Fibroblast of lung (primary cell): ENCODE results near the gene RETREG1. TPM values are rescaled to one million over a fixed set of nuclear protein-coding genes. Genes with fewer than 3 reads are reported as not detected.

Experiments
- DNase-seq, 2 donors: peaks; one replicate each; pipeline versions ENCODE4 v3.0.0 to v3.0.0-alpha.2; 2010; ENCODE audit warnings: low read depth in 2 of 2
- H2AFZ ChIP-seq: 2 replicates; pipeline ENCODE4 v1.5.1; 2012; ENCODE audit warnings: low read length, control low read depth, inconsistent platforms
- H3K27ac ChIP-seq: 2 replicates; pipeline ENCODE4 v1.5.1; 2011; ENCODE audit warnings: low read length, control low read depth; ENCODE audit not compliant: insufficient read depth
- H3K27me3 ChIP-seq: 2 replicates; pipeline ENCODE4 v1.5.1; 2011; ENCODE audit warnings: mild to moderate bottlenecking, low read length; ENCODE audit not compliant: control insufficient read depth, insufficient read depth
- H3K36me3 ChIP-seq: 2 replicates; pipeline ENCODE4 v1.5.1; 2011; ENCODE audit warnings: low read length; ENCODE audit not compliant: control insufficient read depth, insufficient read depth
- H3K4me1 ChIP-seq: 2 replicates; pipeline ENCODE4 v1.5.1; 2011; ENCODE audit warnings: low read length; ENCODE audit not compliant: control insufficient read depth, insufficient read depth; ENCODE audit errors: extremely low read depth
- H3K4me2 ChIP-seq: 2 replicates; pipeline ENCODE4 v1.5.1; 2011; ENCODE audit warnings: low read length, control low read depth; ENCODE audit not compliant: insufficient read depth; ENCODE audit errors: extremely low read depth
- H3K4me3 ChIP-seq, 4 experiments: fragments of 200-600 bp in 1 of 4; sonication (generic) in 1 of 4; replicated peaks in 1 of 4; 2 replicates each; pipeline ENCODE4 v1.5.1; 2011 to 2016; ENCODE audit warnings: low read length in 4 of 4, low read depth in 3 of 4, mild to moderate bottlenecking in 3 of 4, control low read depth in 2 of 4, inconsistent platforms in 1 of 4, mixed read lengths in 1 of 4; ENCODE audit not compliant: insufficient read depth in 1 of 4; ENCODE audit errors: control extremely low read depth in 1 of 4
- H3K79me2 ChIP-seq: 2 replicates; pipeline ENCODE4 v1.5.1; 2012; ENCODE audit warnings: mild to moderate bottlenecking, low read length, inconsistent platforms; ENCODE audit not compliant: control insufficient read depth, insufficient read depth
- H3K9ac ChIP-seq: 2 replicates; pipeline ENCODE4 v1.5.1; 2011; ENCODE audit warnings: mild to moderate bottlenecking, low read length, control low read depth; ENCODE audit not compliant: insufficient read depth
- H3K9me3 ChIP-seq: 2 replicates; pipeline ENCODE4 v1.5.1; 2012; ENCODE audit warnings: low read depth, low read length; ENCODE audit not compliant: control insufficient read depth, insufficient read depth
- H4K20me1 ChIP-seq: 2 replicates; pipeline ENCODE4 v1.5.1; 2011; ENCODE audit warnings: low read length; ENCODE audit not compliant: control insufficient read depth, insufficient read depth; ENCODE audit errors: extremely low read depth
- EZH2 ChIP-seq: IDR thresholded peaks from 2 replicates; pipeline ENCODE4 v1.5.1; 2012; ENCODE audit warnings: low read length, control low read depth, mild to moderate bottlenecking; ENCODE audit errors: missing control alignments
- polyA plus RNA-seq, 2 donors: library from polyadenylated mRNA; depleted of rRNA in 1 of 2; stranded (reverse) in 1 of 2; unstranded in 1 of 2; fragments of >200 nt; gene quantifications; 2 replicates each; pipeline ENCODE4 v1.2.1, GENCODE V29; 2011 to 2012; ENCODE audit warnings: missing spikeins in 1 of 2
- total RNA-seq: library from RNA; depleted of rRNA; stranded (reverse); fragments of >200 nt; gene quantifications from 2 replicates; pipeline ENCODE4 v1.2.1, GENCODE V29; 2014
- TF ChIP-seq, protein P1 (sequence below), 2 donors: IDR thresholded peaks in 1 of 2; conservative IDR thresholded peaks in 1 of 2; 1 replicate in 1 of 2; 2 replicates in 1 of 2; pipeline ENCODE4 v1.5.1; 2011 to 2012; ENCODE audit warnings: low read length in 2 of 2, control low read depth in 1 of 2, inconsistent platforms in 1 of 2, low read depth in 1 of 2, mild to moderate bottlenecking in 1 of 2

RETREG1 gene
- total and polyA plus RNA-seq, 2 donors (not counting 1 experiment from before 2014, with no cell fraction given): 0.41 to 0.99 TPM

GRCh38 chr5:16660982-16661381 lies 44.2 kb upstream of the RETREG1 start:
- H4K20me1 ChIP-seq: no peaks in the 10 kb centered on the region
- no peaks in the 10 kb centered on the region for H3K9me3 ChIP-seq
- no peak overlapping the region for H3K4me3 ChIP-seq
- no peak for DNase-seq
- H3K27me3 ChIP-seq: no peaks in the 10 kb centered on the region
- H3K79me2 ChIP-seq: no peaks in the 10 kb centered on the region
- H3K4me1 ChIP-seq: no peaks in the 10 kb centered on the region
- H2AFZ ChIP-seq: no peak overlapping the region
- TF ChIP-seq, protein P1, sequence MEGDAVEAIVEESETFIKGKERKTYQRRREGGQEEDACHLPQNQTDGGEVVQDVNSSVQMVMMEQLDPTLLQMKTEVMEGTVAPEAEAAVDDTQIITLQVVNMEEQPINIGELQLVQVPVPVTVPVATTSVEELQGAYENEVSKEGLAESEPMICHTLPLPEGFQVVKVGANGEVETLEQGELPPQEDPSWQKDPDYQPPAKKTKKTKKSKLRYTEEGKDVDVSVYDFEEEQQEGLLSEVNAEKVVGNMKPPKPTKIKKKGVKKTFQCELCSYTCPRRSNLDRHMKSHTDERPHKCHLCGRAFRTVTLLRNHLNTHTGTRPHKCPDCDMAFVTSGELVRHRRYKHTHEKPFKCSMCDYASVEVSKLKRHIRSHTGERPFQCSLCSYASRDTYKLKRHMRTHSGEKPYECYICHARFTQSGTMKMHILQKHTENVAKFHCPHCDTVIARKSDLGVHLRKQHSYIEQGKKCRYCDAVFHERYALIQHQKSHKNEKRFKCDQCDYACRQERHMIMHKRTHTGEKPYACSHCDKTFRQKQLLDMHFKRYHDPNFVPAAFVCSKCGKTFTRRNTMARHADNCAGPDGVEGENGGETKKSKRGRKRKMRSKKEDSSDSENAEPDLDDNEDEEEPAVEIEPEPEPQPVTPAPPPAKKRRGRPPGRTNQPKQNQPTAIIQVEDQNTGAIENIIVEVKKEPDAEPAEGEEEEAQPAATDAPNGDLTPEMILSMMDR (conservative IDR thresholded peaks at IDR 0.05 in 1 of 2, IDR thresholded peaks at IDR 0.05 in 1 of 2; ENCODE audit: low read depth in 1 of 2, low read length in 2 of 2): no peak
- TF ChIP-seq EZH2: no peak
- H3K9ac ChIP-seq: no peak overlapping the region
- no peak overlapping the region for H3K27ac ChIP-seq
- H3K36me3 ChIP-seq: peaks cover 2% of the 10 kb centered on the region
- H3K4me2 ChIP-seq: no peak overlapping the region

- Histone ChIP-seq H3K36me3 (peaks cover 2% of the 10 kb centered on the region), H3K9ac (no peak overlapping the region), H3K4me1 (no peaks in the 10 kb centered on the region), H3K27ac (no peak overlapping the region), H3K79me2 (no peaks in the 10 kb centered on the region), H3K9me3 (no peaks in the 10 kb centered on the region), H3K27me3 (peaks cover 2% of the 10 kb centered on the region), H3K4me2 (no peak overlapping the region), H4K20me1 (no peaks in the 10 kb centered on the region), H3K4me3 (no peak overlapping the region), H2AFZ (no peak overlapping the region)
- no peak for TF ChIP-seq EZH2
- TF ChIP-seq, protein P1 (conservative IDR thresholded peaks at IDR 0.05 in 1 of 2, IDR thresholded peaks at IDR 0.05 in 1 of 2; ENCODE audit: low read depth in 1 of 2, low read length in 2 of 2): no peak
- no peak for DNase-seq
Observed at GRCh38 chr5:16659536-16659935, 42.7 kb upstream of the RETREG1 start.

DNA sequence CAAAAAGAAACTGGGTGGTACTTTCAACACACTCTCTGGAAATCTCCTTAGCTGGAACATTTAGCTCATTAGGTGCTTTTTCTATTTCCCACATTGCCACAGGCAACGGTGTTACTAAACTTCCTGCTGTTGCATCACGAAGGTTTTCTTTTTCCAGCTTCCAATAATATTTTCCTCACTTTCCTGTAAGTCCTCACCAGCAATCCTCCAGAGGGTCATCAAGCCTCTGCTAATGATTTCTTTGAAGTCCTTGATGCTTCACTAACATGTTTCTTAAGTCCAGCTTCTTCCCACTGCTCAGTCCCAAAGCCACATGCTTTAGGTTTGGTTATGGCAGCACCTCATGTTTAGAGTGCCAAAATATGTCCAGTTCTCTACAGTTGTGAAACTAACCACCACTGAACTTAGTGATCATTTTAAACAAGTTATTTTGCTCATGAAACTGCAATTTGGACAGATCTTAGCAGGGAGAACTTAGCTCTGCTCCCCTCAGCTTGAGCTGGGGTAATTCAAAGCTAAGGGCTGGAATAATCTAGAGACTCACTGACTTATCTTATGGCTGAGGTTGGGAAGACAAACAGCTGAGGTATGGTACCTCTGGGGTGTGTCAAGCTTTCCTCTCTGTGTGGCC lies 39.9 kb upstream of the RETREG1 start:
- H3K27ac ChIP-seq: no peak overlapping the region
- no peak for TF ChIP-seq EZH2
- TF ChIP-seq, protein P1 (conservative IDR thresholded peaks at IDR 0.05 in 1 of 2, IDR thresholded peaks at IDR 0.05 in 1 of 2; ENCODE audit: low read depth in 1 of 2, low read length in 2 of 2): no peak
- no peak overlapping the region for H3K4me3 ChIP-seq
- H3K36me3 ChIP-seq: no peaks in the 10 kb centered on the region
- H3K4me2 ChIP-seq: no peak overlapping the region
- no peak overlapping the region for H3K9ac ChIP-seq
- DNase-seq: peak in 1 of 2 donors; percentile 20
- H2AFZ ChIP-seq: no peak overlapping the region
- H3K9me3 ChIP-seq: no peaks in the 10 kb centered on the region
- no peaks in the 10 kb centered on the region for H3K79me2 ChIP-seq
- H4K20me1 ChIP-seq: no peaks in the 10 kb centered on the region
- no peaks in the 10 kb centered on the region for H3K4me1 ChIP-seq
- peaks cover 2% of the 10 kb centered on the region for H3K27me3 ChIP-seq
